GM12891 (cell line): ENCODE measurements around the gene RAB26.

Experiments
- PAX5 ChIP-seq: IDR thresholded peaks from 2 replicates; pipeline ENCODE4 v1.6.1; 2011; ENCODE audit warnings: low read length, moderate library complexity, mild to moderate bottlenecking; ENCODE audit not compliant: insufficient read depth, severe bottlenecking
- POLR2A ChIP-seq: IDR thresholded peaks from 2 replicates; pipeline ENCODE4 v1.6.1; 2011; ENCODE audit warnings: low read depth, low read length, control low read depth
- POLR2AphosphoS5 ChIP-seq: IDR thresholded peaks from 2 replicates; pipeline ENCODE4 v1.6.1; 2011; ENCODE audit warnings: low read depth, low read length, control low read depth
- TAF1 ChIP-seq: IDR thresholded peaks from 2 replicates; pipeline ENCODE4 v1.6.1; 2011; ENCODE audit warnings: low read depth, low read length, control low read depth

GRCh38 chr16:2189252-2189893 is 40.9 kb downstream of the RAB26 start:
- TF ChIP-seq TAF1 = no peak
- no peak for TF ChIP-seq POLR2A
- no peak for TF ChIP-seq POLR2AphosphoS5
- TF ChIP-seq PAX5 = no peak
